DMS 273 treated with DMSO at 0.1 percent for 48 hours (cell line): ENCODE data around the gene POU3F3.

Experiments used
- DNase-seq: peaks from one replicate; lab custom pipeline; 2025; lab: John Stamatoyannopoulos, UW

Gene POU3F3

DNA sequence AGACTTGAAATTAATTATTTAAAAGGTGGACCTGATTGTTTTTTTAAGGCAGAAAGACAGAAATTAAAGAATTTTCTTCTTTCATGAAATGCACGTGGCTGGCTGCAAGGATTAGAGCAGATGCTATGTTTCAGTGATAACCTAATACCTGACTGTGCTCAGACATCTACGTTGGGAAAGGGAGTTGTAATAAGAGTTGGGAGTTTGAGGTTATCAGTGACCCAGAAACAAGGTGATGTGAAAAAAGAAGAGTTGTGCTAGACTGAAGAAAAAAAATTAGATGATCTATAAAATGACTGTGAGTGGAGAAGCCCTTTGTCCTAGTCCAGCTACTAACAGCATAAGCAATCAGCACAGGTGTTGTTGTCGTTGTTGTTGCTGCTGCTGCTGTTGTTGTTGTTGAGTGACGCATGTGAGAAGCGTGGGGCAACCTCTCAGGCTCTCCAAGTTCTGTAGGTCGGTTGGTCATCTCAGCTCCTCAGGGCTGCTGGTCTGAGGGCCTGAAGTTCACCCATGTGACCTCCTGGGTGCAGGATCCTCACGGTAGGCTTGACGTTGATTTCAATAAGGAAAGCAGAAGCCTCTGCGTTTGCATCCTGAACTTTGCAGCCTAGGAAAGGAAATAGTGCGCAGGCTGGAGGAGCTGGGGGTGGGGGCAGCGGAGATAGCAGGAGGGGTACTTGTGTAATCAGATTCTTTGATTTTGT is 7.6 kb downstream of the POU3F3 start:
- peak; percentile 21 for DNase-seq

DNA sequence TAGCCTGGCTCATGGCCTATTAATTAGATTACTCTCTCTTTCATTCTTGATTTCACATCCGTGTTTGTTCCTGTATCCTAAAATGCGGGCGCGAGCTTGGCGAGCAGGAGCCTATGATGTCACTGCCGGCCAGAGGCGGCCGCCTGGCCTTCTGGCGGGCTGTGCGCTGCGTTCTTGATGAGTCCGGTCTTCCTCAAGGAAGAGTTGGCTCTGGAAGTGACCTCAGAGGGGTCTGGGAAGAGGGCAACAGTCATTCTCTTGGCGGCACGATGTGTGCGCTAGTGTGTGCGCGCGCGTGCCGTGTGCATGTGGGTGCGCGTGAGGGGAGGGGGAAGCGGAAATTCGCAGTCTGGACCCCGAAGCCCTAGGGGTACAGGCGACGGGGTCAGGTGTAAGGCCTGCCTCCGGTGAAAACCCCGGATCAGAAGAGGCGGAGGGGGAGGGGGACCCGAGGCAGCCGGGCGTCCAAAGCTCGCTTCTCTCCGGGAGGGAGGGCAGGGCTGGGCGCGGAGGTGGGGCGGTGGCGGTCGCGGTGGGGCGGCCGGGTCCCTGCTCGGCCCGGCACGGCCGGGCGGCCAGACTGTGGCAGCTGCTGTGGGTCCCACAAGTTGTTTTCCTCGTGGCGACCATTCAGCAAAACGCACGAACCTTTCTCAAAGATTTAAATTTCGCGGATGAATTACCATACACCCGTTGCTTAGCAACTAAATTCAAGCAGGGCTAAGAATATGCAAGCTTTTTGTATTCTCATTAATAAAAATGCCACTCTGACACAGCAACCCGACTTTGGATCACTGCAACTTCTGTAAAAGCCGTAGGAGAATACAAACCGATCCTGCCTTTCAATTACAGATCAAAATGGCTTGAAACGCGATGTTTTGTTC is 8.4 kb downstream of the POU3F3 start:
- DNase-seq: peak; percentile 25

DNA sequence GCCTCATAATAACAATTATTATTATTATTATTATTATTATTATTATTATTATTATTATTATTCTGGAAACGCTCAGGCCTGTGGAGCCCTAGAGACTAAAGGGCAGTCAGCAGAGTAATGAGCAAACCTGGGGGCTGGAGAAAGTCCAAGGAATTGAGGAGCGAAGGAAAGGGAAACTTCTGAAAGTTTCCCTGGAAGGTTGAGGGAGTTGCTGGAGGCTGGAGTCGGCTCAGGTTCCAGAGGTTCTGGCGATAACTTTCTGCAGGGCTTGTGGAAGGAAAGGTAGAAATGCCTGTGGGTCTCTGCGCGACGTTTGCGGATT is 9.2 kb downstream of the POU3F3 start:
- no peak for DNase-seq

DNA sequence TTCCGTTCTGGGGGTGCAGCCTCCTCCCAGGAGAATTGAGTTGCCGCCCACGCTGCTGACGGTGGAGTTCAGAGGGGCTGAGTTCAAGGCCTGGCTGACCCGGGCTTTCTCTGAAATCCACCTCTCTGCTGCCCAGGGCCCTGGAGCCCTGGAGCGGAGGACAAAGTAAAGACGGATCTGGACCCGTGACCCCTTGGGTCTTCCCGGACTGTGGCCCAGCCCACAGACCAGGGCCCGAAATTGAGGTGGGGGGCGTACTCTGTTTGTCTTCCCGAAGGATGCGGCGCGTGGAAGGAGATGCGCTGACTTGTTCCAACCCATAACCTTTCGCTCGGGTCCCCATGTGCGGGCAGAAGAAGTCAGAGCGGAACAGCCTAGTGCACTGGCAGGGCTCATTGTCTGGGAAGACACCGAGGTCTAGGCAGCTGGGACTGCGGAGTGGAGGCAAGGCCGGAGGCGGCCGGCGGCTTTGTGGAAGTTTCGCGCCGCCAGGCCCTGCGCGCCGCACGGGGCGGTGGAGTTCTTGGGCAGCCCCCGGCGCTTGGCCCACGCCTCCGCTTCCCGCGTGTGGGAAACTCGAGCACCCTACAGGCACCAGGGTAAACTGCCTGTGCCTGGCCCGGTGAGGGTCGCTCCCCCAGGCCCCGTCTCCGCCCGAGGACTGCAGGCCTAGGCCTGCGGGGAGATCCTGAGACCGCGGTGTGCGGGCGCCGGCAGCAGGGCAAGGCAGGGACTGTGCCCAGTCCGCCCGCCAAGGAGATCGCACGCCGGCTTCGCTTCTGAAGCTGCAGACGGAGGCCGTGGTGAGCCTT is 9.8 kb downstream of the POU3F3 start:
- DNase-seq: no peak

DNA sequence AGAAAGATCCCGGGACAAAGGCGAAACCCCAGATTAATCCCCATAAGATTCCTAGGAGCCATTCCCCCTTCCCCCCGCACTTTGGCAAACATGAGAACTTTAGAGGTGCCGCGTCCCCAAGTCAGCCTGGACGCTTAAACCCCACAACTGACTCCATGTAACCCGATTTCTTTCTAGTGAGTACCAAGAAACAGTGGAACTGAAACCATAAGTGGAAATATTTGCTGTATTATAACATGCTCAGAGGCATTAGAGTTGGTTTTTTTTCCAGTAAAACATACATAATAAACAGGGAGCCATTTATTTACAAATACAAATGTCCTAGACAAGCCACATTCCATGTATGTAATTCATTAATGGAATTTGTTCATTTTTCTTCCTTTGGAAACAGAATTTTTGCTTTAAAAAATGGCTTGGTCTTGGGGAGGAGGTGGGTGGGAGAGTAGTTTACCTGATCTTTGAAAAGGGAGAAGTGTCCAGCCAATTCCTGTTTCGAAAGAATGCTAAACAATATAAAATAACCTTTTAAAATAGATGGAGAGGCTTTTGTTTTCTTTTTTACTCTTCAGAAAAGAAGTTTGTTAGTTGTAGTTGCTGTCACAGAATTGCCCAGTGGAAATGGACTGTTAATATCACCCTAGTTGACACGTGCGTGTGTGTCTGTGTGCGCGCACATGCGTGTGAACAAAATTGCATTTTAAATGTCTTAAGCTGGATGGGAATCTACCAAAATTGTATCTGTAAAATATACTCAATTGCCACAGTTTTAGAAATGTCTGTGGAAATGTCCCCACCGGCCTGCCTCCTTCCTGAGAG is 10.6 kb downstream of the POU3F3 start:
- no peak for DNase-seq

DNA sequence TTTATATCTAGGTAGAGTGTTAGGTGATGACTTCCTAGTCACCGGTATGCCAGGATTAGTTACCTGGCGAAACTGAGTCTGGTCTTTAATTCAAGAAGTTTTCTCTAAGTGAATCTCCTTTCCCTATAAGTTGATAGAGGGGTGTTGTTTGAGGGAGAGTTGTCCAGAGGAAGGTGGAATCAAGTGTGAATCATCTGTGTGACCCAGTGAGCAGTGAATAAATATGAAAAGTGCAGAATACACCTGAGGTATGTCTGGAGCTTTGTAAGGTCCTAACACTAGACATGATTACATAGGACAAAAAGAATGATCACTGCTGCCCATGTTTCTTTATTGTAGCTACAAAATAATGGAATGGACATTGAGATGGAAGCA is 11.2 kb downstream of the POU3F3 start:
- no peak for DNase-seq

DNA sequence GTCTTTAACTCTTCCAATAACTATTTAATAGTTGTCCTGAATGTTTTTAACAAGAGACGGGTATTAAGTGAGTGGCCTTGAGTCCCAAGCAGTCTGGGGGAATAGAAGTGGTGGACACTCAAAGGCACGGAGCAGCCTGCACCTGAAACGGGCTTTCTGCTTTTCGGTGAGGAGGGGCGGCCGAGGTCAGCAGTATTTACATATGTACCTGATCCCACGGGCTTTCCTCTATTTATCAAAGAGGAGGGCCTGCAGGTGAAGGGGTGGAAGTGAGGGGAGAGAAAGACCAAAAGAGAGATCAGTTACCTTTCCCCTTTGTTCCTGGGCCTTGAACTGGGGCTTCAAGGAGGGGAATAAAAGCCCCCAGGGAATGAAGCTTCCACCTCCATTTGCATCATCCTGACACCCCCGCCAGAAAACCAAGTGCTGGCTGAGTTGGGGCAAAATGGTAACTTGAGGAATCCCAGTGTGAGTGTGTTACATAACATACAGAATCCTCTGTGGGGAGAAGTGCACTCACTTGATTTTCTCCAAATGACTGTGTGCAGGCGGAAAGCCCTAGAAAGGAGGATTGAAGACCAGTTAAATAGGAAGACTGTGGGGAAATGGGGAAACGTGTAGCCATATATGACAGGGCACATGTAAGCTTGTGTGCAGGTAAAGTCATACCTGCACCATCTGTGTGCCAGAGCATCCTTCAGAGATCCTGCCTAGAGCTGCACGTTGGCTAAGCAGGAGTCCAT is 12.4 kb downstream of the POU3F3 start:
- DNase-seq: no peak

DNA sequence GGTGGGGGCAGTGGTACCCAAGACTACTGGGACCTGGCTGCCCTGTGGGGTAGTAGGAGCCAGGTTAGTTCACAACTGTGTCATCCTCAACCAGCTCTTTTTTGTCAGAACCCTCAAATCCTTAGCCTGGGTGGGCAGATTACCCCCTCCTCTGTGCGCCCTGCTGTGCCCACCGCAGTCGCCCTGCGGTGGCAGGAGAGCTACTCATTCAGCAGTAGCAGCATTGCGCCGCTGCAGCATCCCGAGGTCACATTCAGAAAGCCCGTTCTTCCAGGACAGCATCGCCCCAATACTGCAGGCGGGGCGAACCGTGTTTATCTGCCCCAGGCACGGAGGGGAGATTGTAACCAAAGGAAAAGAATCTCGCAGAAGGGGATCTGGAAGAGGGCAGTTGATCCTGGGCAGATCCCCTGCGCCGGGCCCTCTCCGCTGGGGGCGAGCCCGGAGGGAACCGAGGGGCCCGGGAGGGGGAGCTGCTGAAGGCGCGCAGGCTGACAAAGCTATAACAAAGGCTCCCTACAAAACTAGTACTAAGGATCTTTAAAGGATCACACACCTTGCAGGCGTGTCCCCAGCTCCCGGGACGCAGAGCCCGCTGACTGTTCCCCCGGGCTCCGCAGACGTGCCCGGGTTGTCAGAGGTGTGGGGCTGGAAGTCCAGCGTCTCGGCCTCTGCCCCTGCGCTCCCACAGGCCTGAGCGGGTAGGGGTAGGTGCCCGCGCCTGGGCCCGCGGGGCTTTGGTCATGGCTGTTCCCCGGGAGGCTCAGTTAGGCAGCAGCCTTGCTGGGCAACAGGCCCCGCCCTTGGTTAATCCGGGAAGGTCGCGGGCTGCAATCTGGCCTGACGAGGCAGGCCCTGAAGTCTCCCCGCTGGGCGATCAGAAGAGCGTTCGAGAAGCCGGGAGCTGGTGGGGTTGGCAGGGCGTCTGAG is 13.2 kb downstream of the POU3F3 start:
- DNase-seq: no peak

DNA sequence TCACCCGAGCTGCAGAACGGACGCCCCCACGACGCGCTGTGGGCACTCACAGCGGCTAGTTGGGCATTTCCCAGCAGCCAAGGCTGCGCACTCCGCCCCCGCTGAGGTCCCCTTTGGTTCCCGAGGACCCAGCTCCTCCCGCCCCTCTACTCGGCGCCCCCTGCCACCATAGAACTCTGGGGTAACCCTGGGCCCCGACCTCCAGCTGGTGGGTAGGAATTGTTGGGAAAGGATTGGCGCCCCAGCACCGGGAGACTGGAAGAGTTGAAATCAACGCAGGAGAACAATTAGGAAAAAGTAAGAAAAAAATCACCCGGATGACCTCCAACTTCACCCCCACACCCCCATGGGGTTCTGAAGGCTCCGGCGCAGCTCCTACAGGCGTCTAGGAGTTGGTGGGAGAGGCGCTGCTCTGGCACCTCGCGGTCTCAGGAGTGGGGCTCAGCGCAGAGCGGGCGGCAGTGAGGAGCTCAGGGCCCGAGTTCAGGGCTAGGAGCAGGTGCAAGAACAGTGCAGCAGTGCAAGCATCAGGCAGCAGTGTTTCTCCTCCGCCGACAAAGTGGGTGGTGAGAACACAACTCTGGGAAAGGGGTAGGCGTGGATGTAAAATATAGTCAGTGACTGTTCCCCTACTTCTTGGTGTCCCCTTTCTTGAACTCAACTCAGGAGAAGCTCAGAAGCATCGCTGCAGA is 14.0 kb downstream of the POU3F3 start:
- DNase-seq: no peak

DNA sequence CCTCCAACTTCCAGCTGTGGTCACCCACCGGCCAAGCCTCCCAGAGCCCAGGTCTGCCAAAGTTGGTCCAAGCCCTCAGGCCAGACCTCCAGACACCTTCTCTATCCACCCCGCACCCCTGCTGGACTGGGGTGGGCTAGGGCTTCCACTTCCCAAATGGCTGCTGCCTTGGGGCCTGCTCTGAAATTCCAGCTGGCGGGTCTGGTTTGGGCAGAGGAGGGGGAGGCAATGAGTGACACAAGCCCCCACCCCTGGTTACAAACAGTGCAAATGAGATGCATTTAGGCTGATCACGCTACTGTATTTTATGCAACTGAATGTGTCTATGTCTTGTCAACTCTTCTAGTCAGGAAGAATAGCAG is 14.6 kb downstream of the POU3F3 start:
- no peak for DNase-seq

DNA sequence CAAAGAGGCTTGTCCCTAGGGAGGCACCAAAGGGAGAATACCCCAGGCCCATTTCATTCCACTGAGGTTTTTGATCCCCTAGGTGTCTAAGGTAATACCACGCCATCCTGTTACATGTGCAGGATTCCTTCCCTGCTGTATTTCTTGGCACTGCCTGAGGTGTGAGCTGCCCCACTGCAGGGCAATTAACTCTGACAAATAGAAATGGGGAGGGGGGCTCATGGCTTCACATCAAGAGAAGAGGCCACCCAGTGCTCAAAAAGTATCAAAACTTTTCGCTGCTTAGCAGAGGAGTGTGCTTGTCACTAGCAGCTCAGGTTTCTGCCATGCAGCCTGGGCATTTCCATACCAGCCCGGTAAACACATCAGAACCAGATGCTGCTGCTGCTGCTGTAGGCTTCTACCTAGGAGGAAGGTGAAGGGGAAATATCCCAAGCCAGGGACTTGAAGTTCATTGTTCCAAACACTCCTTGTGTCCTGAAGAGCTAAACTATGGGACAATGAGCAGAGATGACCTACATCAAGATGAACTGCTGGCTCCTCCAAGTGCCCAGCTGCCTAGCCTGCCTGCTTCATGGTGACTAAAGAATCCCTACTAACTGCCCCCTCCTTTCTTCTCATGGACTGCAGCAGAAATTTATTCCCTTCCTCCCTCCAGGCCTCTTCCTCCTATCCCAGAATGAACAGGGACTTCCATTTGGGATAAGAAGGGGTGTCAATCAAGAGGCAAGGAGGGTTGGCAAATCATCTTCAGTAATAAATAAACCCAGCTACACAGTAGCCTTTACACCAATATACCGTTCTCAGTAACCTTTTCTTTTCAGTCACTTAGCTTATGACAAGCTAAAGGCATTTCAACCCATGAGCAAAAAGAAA is 16.4 kb downstream of the POU3F3 start:
- DNase-seq: no peak

DNA sequence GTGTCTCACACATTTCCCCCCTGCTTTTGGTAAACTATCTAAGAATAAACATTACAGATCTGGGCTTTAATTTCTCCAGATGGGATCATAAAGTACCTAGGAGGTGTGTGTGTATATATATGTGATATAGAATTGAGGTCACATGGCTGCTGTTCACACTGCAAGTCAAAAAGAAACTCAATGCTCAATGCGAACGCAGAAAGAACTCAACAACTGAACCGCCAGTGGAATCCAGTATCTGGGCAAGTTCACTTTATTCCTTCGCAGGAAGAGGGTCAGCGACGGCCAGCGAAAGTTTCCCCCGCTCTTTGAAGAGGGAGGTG is 17.7 kb downstream of the POU3F3 start:
- DNase-seq: no peak

DNA sequence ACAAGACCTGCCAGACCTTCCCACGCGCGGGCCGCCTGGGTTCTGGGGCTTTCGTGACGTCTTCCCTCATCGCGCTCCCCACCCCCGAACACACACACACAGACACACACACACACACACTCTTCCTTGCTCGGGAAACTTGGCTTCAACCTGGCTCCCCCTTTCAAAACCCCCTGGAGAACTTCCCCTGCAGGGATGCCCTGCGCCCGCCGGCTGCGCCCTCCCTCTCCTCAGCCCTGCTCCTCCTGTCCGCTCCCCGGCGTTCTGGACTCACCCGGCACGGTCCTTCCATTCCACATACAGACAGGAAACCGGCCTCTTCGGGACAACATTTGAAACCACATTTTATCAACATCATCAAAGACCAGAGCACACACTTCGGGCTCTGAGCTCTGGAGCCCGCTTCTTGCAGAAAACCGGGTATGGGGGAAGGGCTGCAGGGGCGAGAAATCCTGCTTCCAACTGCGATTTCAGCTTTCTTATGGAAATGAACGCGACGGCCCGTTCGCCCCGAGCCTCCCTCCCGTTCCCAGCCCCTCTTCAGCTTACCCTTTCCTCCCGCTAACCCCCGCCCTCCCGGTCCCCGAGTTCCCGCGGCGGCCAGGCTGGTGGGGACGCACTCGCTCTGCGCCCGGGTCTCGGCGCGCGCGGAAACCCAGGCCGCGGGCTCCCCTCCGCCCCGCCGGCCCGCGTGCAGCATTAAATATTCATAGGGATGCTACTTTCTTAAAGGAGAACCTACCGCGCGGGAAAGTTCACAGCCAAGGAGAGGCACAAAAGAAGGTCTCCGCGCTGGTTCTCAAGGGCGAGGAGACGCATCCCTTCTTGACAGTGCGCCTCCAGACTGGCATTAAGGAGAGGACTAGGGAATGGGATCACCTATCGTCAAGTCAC is 18.3 kb downstream of the POU3F3 start:
- DNase-seq: no peak

DNA sequence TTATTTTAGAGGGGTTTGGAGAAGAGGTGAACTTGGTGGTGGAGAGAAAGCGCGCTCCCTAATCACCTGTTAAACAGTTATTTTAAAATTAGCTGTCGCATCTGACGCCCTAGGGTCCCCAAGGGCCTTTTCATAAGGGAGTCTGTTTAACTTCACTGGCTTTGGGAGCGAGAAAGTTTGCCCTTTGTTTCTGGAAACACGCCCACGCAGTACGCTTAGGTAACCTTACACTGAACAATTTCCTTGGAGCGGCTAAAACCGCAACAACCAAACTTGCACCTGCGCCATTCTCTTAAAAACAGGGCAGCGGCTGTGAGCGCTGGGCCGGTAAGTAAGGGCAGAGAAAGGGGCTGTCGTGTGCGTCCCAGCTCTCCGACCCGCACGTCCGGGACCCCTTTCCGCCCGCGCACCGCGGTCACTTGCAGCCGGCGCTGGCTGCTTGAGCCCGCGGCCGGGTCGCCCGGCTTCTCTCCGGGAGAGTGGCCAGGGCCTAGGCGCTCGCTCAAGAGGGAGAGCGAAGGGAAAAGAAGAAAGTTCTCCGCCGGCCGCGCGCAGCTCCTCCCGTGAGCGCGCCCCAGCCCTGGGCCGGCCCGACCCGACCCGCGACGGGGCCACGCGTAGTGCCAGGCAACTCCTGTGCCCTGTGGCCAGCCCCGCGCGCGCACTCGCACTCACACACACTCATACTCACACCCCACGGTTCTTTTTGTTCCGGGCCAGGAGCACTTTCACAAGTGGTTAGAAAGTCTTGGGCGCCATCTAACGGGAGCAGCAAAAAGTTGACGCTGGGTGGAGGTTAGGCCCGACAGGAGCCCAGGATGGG is 19.2 kb downstream of the POU3F3 start:
- peak; percentile 62 for DNase-seq

DNA sequence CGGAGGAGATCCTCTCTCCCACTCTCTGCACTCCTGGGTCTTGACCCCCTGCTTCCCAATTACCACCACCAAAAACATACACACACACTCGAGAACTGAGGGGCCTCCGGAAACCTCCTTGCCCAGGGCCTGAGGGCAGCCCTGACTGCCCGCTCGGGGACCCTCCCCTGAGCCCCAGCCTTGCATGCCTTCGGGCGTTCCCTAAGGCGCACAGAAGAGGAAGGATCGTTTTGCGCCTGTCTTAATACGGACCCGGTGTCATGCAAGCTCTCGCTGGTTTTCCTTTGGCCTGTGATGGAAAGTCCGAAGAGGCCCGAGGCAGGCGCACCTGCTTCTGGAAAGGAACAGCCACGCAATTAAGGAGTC is 19.8 kb downstream of the POU3F3 start:
- DNase-seq: no peak

DNA sequence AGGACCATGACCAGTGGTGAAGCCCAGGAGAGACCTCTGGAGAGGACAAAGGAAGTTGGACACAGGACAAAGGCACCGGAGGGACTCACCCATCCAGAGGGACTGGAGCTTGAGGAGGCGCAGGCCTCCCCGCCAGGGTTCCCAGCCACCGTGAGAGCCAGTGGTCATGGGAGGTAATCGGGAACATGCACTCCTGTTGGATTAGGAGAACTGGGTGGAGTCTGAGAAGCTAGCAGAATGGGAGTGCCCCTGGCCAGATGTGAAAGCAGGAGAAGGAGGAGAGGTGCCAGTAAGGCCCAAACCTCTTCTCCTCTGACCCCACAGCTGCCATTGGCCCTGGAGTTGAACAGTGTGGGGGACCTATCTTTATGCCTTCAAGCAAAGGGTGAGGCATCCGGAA is 20.3 kb downstream of the POU3F3 start:
- no peak for DNase-seq

DNA sequence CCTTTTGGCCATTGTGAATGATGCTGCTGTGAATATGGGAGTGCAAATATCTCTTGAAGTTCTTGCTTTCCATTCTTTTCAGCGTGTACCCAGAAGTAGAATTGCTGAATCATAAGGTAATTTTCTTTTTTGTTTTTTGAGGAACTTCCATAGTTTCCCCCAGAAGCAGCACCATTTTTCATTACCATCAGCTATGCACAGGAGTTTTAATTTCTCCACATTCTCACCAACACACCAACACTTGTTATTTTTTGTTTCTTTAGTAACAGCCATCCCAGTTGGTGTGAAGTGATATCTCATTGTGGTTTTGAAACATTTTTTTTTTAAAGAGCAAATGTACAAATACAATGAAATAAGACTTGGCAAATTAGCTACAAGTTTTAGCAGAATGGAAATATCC is 21.3 kb downstream of the POU3F3 start:
- DNase-seq: no peak
